NCI-H446 treated with DMSO at 0.1 percent for 48 hours (cell line): ENCODE results near the gene STUM.

ENCODE experiments used
- DNase-seq: peaks from one replicate; lab custom pipeline; 2025; lab: John Stamatoyannopoulos, UW

The STUM gene

DNA sequence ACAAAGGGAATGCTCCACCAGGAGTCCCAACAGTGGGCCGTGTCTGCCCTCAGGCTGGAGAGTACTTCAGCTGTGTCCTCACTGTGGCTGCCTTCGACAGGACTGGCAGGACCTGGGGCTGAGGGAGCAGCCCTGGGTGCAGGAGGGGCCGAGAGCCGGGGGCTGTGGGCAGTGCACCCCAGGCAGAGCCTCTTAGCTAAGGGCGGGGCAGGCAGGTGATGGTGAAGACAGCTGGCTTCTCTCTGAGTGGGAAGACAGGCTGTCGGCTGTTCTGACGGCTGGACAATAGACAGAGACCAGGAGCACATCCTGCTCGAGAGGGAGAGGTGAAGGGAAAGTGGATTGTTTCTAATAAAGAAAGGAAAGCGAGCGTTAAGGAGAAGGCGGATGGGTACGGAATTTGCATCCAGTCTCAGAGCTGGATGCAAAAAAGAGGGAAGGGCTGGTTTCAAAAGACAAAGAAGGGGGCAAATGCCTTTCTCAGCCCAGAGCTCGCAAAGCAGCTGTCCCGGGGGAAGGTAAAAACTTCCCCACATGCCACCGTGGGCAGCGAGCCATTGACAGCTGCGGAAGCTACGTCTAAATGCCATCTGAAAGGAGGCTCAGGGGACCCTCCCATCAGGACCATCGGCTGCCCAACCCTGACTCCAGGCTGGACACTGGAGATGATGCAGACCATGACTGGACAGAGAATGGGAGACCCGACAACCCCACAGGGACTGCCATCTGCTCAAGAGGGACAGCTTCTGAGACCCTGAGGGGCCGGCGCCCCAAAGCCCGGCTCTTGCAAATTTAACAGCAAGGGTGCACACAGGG is 92.0 kb downstream of the STUM start:
- no peak for DNase-seq

DNA sequence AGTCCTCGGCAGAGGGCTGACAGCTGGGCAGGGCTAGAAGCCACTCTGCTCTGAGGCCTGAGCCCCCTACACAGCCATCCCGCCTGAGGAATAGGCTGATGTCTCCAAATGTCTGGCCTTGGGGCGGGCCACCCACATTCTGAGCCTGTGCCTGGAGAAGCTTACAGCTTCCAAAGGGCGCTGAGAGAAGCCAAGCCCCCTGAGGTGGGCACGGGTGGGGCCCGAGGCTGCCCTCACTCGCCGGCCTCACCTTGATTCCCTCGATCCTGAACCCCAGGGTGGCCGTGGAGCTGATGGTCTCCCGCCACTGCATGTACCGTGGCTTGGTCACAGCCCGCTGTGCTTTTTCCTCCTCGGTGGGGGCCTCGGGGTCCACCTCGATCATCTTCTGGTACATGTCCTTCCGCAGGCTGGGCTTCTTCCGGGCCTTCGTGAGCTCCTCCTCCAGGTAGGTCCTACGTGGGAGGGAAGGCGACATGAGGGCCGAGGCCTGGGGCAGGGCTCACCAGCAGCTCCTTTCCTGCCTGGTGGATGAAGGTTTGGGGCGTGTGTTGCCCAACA is 93.2 kb downstream of the STUM start:
- no peak for DNase-seq

- DNase-seq = no peak
These were observed 93.9 kb downstream of the STUM start for GRCh38 chr1:226642421-226642820.

- no peak for DNase-seq
These were observed 94.6 kb downstream of the STUM start for GRCh38 chr1:226643177-226643576.

DNA sequence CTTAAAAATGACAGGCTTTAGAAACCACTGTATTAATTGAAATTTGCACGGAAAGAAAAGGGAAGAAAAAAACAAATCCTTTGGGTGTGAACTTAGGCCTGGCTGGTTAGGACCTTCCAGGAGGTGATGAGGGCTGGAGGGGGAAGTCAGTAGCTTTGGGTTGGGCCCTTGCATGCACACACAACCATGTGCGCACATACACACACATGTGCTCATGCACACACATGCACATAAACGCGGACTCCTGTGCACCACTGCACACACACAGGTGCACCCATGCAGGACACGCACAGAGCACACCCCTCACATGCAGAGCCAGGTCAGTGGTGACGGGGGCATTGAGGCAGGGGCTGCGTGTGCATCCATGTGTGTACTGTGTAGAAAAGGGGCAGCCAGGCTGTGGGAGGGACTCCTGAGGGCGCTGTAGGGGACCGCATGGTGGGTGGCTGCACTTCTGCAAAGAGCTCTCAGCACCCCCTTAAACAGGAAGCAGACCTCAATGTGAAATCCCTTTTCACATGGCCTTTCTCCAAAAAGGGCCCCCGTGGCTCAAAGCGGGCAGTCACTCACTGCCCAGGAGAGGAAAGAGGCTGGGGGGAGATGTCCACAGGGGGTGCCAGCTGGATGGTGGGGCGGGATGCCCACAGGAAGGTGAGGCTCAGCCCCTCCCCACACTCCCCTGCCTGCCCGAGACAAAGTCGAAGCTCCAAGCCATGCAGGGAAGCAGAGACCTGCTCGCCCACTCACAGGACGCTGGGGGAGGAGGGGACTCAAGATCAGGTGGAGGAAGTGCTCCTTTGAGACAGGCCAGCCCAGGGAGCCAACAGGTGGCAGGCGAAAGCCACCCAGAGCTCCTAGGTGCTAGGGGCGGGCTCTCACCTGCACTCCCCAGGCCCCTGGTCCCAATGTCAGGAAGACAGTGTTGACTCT is 95.3 kb downstream of the STUM start:
- DNase-seq = no peak

DNA sequence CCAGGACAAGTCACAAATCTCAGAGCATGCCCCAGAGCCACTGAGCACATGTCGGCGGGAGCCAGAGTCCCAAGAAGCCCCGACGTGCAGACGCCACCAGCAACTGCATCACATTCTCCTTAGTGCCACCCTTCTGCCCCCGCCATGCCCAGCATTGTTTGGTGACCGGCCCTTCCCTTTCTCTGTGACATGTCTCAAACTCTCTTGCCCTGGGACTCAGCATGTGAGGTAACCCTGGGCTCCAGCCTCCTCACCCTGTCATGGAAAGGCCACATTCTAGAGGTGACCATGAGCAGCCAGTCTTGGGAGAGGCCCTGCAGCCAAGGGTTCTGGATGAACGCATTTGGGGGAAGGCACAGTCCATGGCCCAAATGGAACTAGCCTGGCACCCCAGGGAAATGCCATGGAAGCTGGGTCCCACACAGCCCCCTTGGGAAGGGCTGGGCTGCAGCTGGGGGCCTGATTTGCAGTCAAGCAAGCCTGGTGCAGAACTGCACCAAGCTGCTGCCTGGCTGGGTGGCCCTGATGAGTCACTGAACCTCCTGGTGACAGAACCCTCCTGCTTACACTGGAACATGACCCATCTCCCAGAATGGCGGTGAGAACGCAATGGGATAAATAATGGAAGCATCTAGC is 96.1 kb downstream of the STUM start:
- no peak for DNase-seq

- DNase-seq = no peak
These were observed 96.9 kb downstream of the STUM start for GRCh38 chr1:226645279-226645976.

DNA sequence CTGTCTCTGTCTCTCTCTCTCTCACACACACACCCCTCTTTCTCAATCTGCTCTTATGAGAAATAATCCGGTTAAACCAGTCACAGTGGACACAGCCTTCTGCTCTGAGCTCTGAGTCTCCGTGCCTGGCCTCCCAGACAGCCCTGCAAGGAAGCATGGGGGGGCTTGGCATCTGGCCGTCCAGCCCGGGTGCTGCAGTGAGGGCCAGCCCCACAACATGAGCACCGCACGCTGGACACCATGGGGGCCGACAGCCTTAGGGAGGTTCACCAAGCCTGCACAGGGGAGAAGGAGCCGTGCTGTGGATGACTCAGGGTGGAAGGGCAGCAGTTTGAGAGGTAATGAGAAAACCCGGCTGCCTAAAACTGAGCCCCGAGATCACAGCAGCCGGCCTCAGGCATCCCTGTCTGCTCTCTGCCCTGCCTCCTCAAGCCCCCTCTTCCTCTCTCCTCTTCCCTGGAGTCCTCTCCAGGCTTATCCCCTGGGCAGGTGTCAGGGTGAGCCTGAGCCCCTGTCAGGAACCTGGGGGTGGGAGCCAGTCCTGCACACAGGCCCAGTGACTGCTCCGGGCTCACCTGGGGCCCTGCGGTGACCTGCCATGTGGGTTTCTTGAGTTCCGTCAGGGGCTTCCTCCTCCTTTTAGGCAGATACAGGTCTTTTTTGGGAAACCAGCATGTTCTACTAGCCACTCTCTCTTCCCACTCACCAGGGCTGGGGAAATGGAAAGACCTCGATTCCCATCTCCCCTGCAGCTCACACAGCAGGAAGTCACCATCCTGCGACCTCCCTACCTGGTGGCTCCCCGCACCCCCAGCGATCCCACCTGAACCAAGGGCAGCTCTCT is 97.7 kb downstream of the STUM start:
- no peak for DNase-seq

DNA sequence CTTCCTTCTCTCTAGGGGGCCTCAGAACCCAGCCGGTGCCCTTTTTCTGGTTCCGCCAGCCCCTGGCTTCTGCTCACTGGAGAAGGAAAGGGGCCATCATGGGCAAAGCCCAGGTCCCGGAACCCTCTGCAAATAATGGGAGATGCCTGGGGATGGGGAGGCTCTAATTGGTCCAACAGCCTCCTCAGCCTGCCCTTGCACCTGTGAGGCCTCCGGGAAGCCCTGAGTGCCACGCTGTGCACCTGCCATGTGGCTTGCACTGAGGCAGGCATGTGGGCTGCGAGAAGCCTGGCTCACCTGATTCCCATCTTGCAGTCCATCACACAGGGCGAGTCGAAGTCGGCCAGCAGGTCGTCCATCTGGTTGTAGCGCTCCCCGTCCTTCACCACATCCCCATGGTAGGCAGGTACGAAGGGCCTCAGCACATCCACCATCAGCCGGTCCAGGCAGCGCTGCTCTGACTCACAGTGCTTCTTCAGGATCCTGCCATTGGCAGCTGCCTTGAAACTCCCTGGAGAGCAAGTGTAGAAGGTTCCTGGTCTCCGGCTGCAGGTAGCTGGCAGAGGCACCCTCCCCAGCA is 98.4 kb downstream of the STUM start:
- DNase-seq = no peak

- DNase-seq = no peak
These were observed 99.2 kb downstream of the STUM start for GRCh38 chr1:226647719-226648118.

GRCh38 chr1:226648421-226648820 is 99.9 kb downstream of the STUM start:
- no peak for DNase-seq

- no peak for DNase-seq
These were observed 100.7 kb downstream of the STUM start for GRCh38 chr1:226649244-226649643.

DNA sequence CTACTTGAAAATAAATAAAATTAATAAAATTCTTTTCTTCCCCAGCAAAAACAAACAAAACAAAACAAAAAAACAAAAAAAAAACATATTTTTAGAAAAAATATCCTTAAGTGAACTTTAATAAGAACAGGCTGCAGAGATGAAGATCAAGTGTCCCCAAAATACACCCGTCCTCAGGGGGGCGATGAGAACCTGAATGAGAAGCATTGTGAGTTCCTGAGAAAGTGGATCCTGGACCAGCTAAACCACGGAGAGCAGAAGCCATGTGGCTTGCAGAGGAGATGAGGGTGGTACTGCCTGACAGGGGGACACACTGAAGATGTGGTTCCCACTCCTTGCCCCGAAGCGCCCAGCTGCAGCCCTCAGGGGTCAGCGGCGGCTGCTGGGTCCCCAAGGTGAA is 101.2 kb downstream of the STUM start:
- no peak for DNase-seq

- DNase-seq = no peak
These were observed 101.8 kb downstream of the STUM start for GRCh38 chr1:226650236-226650841.

- DNase-seq = no peak
These were observed 102.6 kb downstream of the STUM start for GRCh38 chr1:226651041-226651731.

- no peak for DNase-seq
These were observed 103.2 kb downstream of the STUM start for GRCh38 chr1:226651732-226652105.

DNA sequence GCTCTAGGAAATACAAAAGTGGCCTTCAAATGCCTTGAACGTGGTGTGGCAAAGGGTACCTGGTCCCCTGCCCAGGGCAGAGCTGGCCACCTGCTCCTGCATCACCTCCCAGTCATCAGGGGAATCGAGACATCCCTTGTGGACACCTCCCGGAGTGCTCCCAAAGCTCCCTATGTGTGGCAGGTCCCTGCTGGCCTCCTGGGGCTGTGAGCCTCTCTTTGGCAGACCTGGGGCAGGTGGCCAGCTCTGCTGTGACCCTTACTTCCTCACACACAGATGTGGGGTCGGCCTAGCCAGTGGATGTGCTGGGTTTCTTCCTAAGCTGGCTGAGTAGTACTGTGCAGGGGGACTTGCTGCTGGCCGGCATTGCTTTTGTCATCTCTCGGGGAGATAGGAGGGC is 104.0 kb downstream of the STUM start:
- no peak for DNase-seq

GRCh38 chr1:226653311-226653921 is 104.9 kb downstream of the STUM start:
- DNase-seq = no peak
